ENCODE measurements around the gene RFC5.

DNA sequence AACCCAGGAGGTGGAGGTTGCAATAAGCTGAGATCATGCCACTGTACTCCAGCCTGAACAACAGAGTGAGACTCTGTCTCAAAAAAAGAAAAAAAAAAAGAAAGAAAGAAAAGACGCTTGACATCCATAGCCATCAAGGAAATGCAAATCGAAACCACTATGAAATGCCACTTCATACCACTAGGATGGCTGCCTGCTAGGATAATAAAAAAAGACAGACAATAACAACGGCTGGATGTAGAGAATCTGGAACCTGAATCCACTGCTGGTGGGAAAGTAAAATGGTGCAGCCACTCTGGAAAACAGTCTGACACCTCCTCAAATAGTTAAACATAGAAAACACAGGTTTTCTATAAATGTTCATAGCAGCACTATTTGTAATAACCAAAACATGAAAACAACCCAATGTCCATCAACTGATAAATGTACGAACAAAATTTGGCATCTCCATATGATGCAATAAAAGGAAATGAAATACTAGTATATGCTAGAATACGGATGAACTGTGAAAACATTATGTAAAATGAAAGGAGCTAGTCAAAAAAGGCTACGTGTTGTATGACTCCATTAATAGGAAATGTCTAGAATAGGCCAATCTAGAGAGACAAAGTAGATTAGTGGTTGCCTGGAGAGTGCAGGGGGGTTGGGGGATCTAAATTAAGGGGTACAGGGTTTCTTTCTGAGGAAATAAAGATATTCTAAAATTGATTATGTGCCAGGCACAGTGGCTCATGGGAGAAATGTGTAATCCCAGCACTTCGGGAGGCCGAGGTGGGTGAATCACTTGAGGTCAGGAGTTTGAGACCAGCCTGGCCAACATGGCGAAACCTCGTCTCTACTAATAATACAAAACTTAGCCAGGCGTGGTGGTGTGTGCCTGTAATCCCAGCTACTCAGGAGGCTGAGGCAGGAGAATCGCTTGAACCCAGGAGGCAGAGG, 34.7 kb downstream of the RFC5 start:
- TF ChIP-seq PHF8 (conservative IDR thresholded peaks at IDR 0.05; ENCODE audit: low read depth, low read length), result no peak
- TF ChIP-seq, protein P1, sequence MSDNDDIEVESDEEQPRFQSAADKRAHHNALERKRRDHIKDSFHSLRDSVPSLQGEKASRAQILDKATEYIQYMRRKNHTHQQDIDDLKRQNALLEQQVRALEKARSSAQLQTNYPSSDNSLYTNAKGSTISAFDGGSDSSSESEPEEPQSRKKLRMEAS (IDR thresholded peaks at IDR 0.05), result no peak
- TF ChIP-seq TAF7 (optimal IDR thresholded peaks at IDR 0.05; ENCODE audit: borderline replicate concordance, low read depth, low read length), result no peak
